HUES48 (cell line): ENCODE data around the gene IRF5.

Experiments used
- H3K27ac ChIP-seq: one replicate; pipeline ENCODE4 v1.7.0; 2013; ENCODE audit warnings: low read depth, low read length, inconsistent platforms
- H3K27me3 ChIP-seq: 2 replicates; pipeline ENCODE4 v1.6.1; 2013; ENCODE audit warnings: mild to moderate bottlenecking, low read length; ENCODE audit not compliant: control insufficient read depth, insufficient read depth
- H3K36me3 ChIP-seq: 2 replicates; pipeline ENCODE4 v1.6.1; 2013; ENCODE audit warnings: low read length; ENCODE audit not compliant: control insufficient read depth, insufficient read depth
- H3K4me1 ChIP-seq: 2 replicates; pipeline ENCODE4 v1.6.1; 2013; ENCODE audit warnings: mild to moderate bottlenecking, low read length; ENCODE audit not compliant: control insufficient read depth, insufficient read depth
- H3K4me3 ChIP-seq: 2 replicates; pipeline ENCODE4 v1.5.1; 2013; ENCODE audit warnings: mild to moderate bottlenecking, low read depth, low read length
- H3K9ac ChIP-seq: 2 replicates; pipeline ENCODE4 v1.6.1; 2013; ENCODE audit warnings: mild to moderate bottlenecking, low read depth, low read length, moderate library complexity
- H3K9me3 ChIP-seq: 2 replicates; pipeline ENCODE4 v1.6.1; 2013; ENCODE audit warnings: low read length; ENCODE audit not compliant: control insufficient read depth, insufficient read depth

IRF5 gene

DNA sequence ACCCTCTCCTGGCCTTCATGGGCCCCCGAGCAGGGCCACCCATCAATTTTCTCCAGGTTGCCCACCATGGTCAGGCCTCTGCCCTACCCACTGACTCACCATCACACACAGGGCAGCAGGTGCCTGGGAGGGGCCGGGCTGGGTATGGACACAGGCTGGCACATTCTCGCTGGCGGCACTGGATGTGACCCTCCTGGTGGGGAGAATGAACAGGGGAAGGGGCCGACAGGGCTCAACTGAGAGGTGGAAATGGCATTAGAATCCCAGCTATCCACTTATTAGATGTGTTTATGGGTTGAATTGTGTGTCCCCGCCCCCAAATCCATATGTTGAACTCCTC, 43.7 kb upstream of the IRF5 start:
- Histone ChIP-seq H3K4me1 (0 out of 2 replicates have a peak, but pooled peaks cover 13% of the 10 kb centered on the region), H3K9ac (no peak overlapping the region), H3K27me3 (peaks cover 6% of the 10 kb centered on the region), H3K36me3 (no peaks in the 10 kb centered on the region), H3K4me3 (no peak overlapping the region), H3K27ac (no peak overlapping the region), H3K9me3 (no peaks in the 10 kb centered on the region)

DNA sequence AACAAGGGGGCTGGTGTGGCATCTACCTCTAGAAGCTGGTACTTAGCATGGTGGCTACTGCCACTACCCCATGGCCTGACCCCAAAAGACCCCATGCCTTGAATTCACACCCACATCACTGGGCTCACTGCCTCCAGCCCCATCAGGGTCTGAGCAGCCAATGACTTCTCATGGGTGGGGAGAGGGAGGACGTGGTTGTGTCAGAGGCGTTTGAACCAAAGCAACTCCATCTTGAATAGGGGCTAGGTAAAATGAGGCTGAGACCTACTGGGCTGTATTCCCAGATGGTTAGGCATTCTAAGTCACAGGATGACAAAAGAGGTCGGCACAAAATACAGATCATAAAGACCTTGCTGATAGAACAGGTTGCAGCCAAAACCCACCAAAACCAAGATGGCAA, 42.4 kb upstream of the IRF5 start:
- H3K4me3 ChIP-seq, result no peak overlapping the region
- H3K27ac ChIP-seq, result no peak overlapping the region
- H3K4me1 ChIP-seq, result 0 out of 2 replicates have a peak, but pooled peaks cover 4% of the 10 kb centered on the region
- H3K36me3 ChIP-seq, result no peaks in the 10 kb centered on the region
- H3K9ac ChIP-seq, result no peak overlapping the region
- H3K9me3 ChIP-seq, result no peaks in the 10 kb centered on the region; the same call in 1 of the 2 replicates
- peaks cover 6% of the 10 kb centered on the region for H3K27me3 ChIP-seq

DNA sequence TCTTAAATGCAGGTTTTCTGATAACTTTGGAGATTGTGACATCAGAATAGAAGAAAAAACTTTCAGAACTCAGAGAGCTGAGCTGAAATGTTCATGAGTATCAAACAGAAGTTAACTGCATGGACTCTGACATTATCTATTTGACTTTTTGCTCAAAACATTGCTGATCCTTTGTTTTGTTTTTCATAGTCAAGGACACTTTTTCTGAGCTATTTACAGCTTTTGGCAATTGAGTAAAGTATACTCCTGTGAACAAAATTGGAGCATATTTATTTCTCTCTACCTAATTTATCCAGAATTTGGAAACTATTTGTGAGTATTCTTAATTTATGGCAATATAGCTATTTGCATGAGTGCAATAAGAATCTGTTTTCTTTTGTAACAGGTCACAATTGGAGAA, 38.3 kb upstream of the IRF5 start:
- Histone ChIP-seq H3K36me3 (no peaks in the 10 kb centered on the region), H3K4me3 (no peak overlapping the region), H3K9ac (no peak overlapping the region), H3K27me3 (no peaks in the 10 kb centered on the region), H3K4me1 (no peaks in the 10 kb centered on the region), H3K27ac (no peak overlapping the region), H3K9me3 (no peaks in the 10 kb centered on the region; the same call in 1 of the 2 replicates)

DNA sequence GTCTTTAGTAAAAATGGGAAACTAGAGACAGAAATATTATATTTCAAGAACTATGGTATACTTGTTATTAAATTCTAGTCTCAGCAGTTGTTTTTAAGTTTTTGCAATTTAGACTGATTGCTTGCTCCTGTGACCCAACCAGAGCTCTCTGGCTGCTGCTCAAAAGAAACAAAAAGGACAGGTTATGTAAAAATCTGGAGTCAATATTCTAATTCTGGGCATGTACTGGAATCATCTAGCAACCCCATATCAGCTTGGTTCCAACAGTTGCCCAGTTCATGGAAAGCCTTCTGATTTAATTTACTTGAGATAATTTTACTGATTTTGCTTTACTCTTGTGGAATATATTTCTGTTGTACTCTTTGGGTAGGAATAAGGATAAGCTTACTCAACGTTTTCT, 37.5 kb upstream of the IRF5 start:
- Histone ChIP-seq H3K27me3 (no peaks in the 10 kb centered on the region), H3K9me3 (no peaks in the 10 kb centered on the region; the same call in 1 of the 2 replicates), H3K4me1 (no peaks in the 10 kb centered on the region), H3K9ac (no peak overlapping the region), H3K27ac (no peak overlapping the region), H3K36me3 (no peaks in the 10 kb centered on the region), H3K4me3 (no peak overlapping the region)

DNA sequence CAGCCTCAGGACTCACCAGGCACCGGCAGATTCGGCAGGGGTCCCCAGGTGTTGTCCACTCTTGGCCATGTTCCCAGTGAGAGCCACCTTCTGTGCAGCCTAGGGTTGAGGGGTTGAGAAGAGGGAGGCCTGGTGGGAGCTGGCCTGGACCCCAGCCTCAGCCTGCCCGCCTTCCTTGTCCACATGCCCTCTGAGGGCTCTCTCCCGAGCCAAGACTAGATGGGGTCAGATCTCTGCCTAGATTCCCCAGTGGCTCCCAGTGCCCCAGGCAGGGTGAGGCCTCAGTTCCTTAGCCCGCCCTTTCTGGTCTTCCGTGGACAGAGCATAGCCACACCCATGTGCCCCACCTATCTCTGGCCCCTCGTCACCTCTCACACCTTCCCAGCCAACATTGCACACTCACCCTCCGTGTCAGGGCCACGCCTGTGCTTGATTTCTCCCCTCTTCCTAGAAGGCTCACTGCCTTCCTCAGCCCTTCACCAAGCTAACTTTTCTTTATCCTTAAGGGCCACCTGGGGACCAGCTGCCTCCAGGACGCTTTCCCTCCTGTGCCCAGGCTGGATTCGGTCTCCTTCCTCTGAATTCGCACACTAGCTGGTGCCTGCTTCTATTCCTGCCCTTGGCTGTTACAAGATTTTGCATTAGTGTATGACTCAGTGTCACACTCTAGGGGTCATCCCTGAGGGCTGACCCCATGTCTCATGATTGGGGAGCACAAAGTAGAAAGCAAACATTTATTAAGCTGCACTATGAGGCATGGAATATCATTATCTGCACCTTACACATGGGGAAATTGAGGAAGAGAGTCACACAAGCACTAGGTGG, 34.8 kb upstream of the IRF5 start:
- Histone ChIP-seq H3K27ac (no peak overlapping the region), H3K4me1 (no peaks in the 10 kb centered on the region), H3K9me3 (no peaks in the 10 kb centered on the region; the same call in 1 of the 2 replicates), H3K4me3 (no peak overlapping the region), H3K36me3 (no peaks in the 10 kb centered on the region), H3K9ac (no peak overlapping the region), H3K27me3 (no peaks in the 10 kb centered on the region)

DNA sequence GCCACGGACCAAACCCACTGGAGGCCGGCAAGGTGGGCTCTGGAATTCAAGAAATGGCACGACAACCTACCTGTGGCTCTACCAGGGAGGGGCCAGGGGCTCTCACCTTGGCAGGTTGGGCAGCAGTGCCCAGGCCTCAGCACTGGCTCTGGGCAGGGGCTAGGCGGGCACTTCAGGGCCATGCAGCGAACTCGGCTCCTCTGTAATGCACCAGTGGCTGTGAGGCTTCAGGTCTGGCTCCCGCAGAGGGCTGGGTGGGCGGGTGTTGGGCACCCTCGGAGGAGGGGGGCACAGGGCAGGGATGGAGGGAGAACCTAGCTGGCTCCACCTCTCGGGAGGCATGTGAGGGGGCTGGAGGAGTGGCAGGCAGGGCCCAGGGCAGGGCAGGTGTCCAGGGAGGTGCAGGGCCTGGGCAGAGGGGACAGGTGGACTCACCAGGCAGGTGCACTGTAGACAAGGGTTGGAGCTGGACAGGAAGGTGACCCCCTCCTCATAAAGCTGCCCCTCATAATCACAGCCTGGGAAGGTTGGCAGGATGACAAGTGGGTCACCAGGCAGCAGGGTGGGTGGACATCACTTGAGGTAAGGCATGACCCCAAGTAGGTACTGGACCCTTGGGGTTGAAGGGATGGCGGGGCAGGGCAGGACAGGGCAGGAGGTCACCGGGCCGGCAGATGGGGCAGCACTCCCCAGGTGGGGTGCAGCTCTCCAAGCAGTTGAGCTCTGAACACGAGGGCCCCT, 33.9 kb upstream of the IRF5 start:
- no peaks in the 10 kb centered on the region for H3K36me3 ChIP-seq
- H3K4me3 ChIP-seq, result no peak overlapping the region
- no peak overlapping the region for H3K9ac ChIP-seq
- no peaks in the 10 kb centered on the region; the same call in 1 of the 2 replicates for H3K9me3 ChIP-seq
- H3K27me3 ChIP-seq, result peaks cover 5% of the 10 kb centered on the region; the same call in 1 of the 2 replicates
- H3K27ac ChIP-seq, result no peak overlapping the region
- no peaks in the 10 kb centered on the region for H3K4me1 ChIP-seq

DNA sequence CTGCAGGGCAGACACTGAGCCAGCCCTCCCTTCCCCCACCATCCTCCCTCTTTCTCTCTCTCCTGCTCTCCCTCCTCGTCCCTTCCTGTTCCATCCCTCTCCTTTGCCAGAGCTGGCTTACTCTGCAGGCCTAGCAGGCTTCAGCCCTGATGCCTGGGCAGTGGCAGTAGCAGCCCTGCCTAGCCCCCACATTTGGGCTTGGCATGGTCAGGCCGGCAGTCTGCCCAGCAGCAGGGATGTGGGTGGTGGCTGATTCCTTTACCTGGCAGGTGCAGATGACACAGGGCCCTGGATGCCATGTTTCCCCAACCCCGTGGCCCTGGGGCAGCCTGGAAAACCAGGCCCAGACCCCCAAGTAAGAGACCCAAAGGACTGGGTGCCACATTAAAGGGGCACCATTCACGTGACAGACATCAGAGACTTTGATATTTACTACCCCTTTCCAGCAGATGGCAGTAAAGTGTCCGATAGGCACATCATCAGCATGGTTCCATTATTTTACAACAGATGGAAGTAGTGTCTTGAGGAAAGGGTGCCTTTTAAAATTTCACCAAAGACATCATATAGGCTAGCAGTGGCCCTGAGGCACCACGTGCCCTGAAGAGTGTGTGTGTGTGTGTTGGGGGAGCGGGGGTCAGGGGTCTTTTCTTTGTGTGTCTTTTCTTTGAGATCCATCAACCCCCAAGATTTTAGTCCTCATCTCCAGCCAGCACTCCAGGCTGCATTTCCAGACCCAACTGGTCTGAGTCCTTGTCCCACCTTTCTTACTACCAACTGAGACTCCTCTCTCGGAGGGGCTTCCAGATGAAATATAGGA, 33.1 kb upstream of the IRF5 start:
- peaks cover 13% of the 10 kb centered on the region for H3K27me3 ChIP-seq
- H3K9me3 ChIP-seq, result no peaks in the 10 kb centered on the region; the same call in 1 of the 2 replicates
- H3K4me3 ChIP-seq, result no peak overlapping the region
- H3K9ac ChIP-seq, result no peak overlapping the region
- no peaks in the 10 kb centered on the region for H3K4me1 ChIP-seq
- no peaks in the 10 kb centered on the region for H3K36me3 ChIP-seq
- H3K27ac ChIP-seq, result no peak overlapping the region

GRCh38 chr7:128906001-128906765, 31.5 kb upstream of the IRF5 start:
- H3K27me3 ChIP-seq, result peaks cover 29% of the 10 kb centered on the region
- H3K9me3 ChIP-seq, result no peaks in the 10 kb centered on the region
- no peak overlapping the region for H3K9ac ChIP-seq
- no peak overlapping the region for H3K27ac ChIP-seq
- no peaks in the 10 kb centered on the region for H3K36me3 ChIP-seq
- H3K4me3 ChIP-seq, result no peak overlapping the region
- peaks cover 3% of the 10 kb centered on the region for H3K4me1 ChIP-seq

DNA sequence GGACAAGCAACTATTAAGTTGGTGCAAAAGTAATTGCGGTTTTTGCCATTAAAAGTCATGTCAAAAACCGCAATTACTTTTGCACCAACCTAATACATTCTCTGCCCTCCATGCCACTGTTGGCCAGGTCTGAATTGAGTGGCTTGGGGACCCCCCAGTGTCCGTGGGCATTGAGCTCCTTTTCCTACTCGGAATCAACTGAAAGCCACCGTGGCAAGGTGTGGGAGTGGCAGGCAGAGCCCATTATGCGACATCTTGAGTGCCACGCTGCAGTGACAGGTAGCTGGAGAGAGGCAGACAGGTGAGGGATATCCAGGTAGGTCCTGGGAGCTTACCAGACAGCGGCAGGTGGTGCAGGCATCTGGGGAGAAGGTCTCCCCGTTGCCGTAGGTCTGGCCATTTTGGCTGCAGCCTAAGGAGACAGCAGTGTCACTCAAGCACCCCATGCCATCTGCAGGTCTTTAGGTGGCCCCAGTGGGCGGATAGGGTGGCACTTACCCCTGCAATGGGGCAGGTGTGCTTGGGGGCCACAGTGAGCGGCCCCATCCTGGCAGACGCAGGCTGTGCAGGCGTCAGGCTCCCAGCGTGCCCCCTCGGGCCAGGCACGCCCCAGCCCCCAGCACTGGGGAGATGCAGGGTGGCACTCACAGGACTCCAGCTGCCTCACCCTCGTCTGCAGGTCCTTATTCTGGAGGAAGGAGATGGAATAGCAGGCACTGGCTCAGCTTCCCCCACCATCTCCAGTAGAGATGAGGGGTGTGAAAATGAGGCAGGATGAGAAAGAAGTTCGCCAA, 30.8 kb upstream of the IRF5 start:
- H3K4me3 ChIP-seq, result no peak overlapping the region
- H3K9me3 ChIP-seq, result no peaks in the 10 kb centered on the region
- H3K27ac ChIP-seq, result no peak overlapping the region
- H3K36me3 ChIP-seq, result no peaks in the 10 kb centered on the region
- peaks cover 11% of the 10 kb centered on the region for H3K4me1 ChIP-seq
- H3K9ac ChIP-seq, result no peak overlapping the region
- H3K27me3 ChIP-seq, result peaks cover 36% of the 10 kb centered on the region
